ENCODE results near the gene ADSL. TPM values are rescaled to one million over a fixed set of nuclear protein-coding genes. Genes with fewer than 3 reads are reported as not detected.

Gene ADSL
- total RNA-seq, 3 donors from 2014 or later (not counting 1 experiment from before 2014, with no cell fraction given): 31.3 to 49.8 (median 41.2) TPM

GRCh38 chr22:40436505-40437431 is 90.5 kb downstream of the ADSL start:
- H3K36me3 ChIP-seq (ENCODE audit: control insufficient read depth, insufficient read depth, low read length): peaks cover 32% of the 10 kb centered on the region
- TF ChIP-seq CTCF (IDR thresholded peaks at IDR 0.05): peak; percentile 74
- Mint-ChIP-seq H3K4me3 (peak overlapping the region; percentile 65), H3K9me3 (no peaks in the 10 kb centered on the region), H3K27ac (peak overlapping the region; percentile 85 to 86), H3K36me3 (no peaks in the 10 kb centered on the region), H3K4me1 (peaks cover 39 to 45% of the 10 kb centered on the region in 2 donors), H3K27me3 (ENCODE audit: low read depth in 2 of 2) (no peaks in the 10 kb centered on the region)
- H3K27me3 ChIP-seq (ENCODE audit: control insufficient read depth, insufficient read depth, low read length): no peaks in the 10 kb centered on the region
- intact Hi-C loops (cut with micrococcal nuclease): loop anchor here (1.0 kb wide), 2 partner anchors 51 to 210 kb away; no protein-coding TSS in a partner anchor
- peak overlapping the region; percentile 45 for H3K27ac ChIP-seq (ENCODE audit: low read length)
- DNase-seq (peak in 1 of 2 donors; percentile 82), ATAC-seq (peak; percentile 67 to 72 (median 70))
- no peak overlapping the region for H3K4me3 ChIP-seq (ENCODE audit: low read length)
- 25% methylated on average over 10 of the region's 12 CpGs for WGBS (ENCODE audit: insufficient coverage)
- H3K9me3 ChIP-seq (ENCODE audit: control insufficient read depth, insufficient read depth, low read length): no peaks in the 10 kb centered on the region
- H3K4me1 ChIP-seq (ENCODE audit: control insufficient read depth, insufficient read depth, low read length): peaks cover 53% of the 10 kb centered on the region

Other genes with a start within 250 kb of the ADSL start
- 100 to 1,000 TPM; 112 to 141 (median 138) TPM for gene TNRC6B, start 168.6 kb upstream of the ADSL start, total RNA-seq
- 10 to 100 TPM; 74.4 to 93.2 (median 76.3) TPM for gene SGSM3, start 24.1 kb downstream of the ADSL start, total RNA-seq